GM23338 (cell line): ENCODE measurements around the gene MAP3K5. TPM values are rescaled to one million over a fixed set of nuclear protein-coding genes. Genes with fewer than 3 reads are reported as not detected.

Experiments used
- ATAC-seq: fragments of 200-7000 bp; cut with Tn5 transposase; 3 replicates; pipeline ENCODE4 v1.9.1; 2020
- DNase-seq: peaks from one replicate; pipeline ENCODE4 v3.0.0-alpha.2; 2015; ENCODE audit warnings: low spot score
- H2AFZ ChIP-seq: fragments of 200-600 bp; sonication (generic); 2 replicates; pipeline ENCODE4 v1.8.0; 2016; ENCODE audit warnings: antibody characterized with exemption, mild to moderate bottlenecking, moderate library complexity
- H3F3A ChIP-seq: fragments of 200-600 bp; sonication (generic); replicated peaks from 2 replicates; pipeline ENCODE4 v1.8.0; 2017; ENCODE audit warnings: antibody characterized with exemption, mixed run types, low read depth
- H3K27ac ChIP-seq: fragments of 200-600 bp; sonication (generic); 2 replicates; pipeline ENCODE4 v1.6.1; 2016; ENCODE audit warnings: low read depth
- H3K27me3 ChIP-seq: fragments of 200-600 bp; sonication (generic); 2 replicates; pipeline ENCODE4 v1.8.0; 2016; ENCODE audit warnings: mild to moderate bottlenecking, mixed run types, moderate library complexity; ENCODE audit not compliant: insufficient read depth
- H3K36me3 ChIP-seq: fragments of 200-600 bp; sonication (generic); 2 replicates; pipeline ENCODE4 v1.8.0; 2016; ENCODE audit warnings: mild to moderate bottlenecking; ENCODE audit not compliant: insufficient read depth
- H3K4me1 ChIP-seq: fragments of 200-600 bp; sonication (generic); 2 replicates; pipeline ENCODE4 v1.8.0; 2016; ENCODE audit warnings: mild to moderate bottlenecking, moderate library complexity; ENCODE audit not compliant: insufficient read depth
- H3K4me2 ChIP-seq: fragments of 200-600 bp; sonication (generic); 2 replicates; pipeline ENCODE4 v1.7.1; 2017; ENCODE audit warnings: mixed run types
- H3K4me3 ChIP-seq: fragments of 200-600 bp; sonication (generic); 2 replicates; pipeline ENCODE4 v1.6.1; 2016; ENCODE audit warnings: mixed run types
- H3K79me2 ChIP-seq: fragments of 200-600 bp; sonication (generic); replicated peaks from 2 replicates; pipeline ENCODE4 v1.8.0; 2017; ENCODE audit warnings: mild to moderate bottlenecking; ENCODE audit not compliant: insufficient read depth
- H3K9me2 ChIP-seq: fragments of 200-600 bp; sonication (generic); 2 replicates; pipeline ENCODE4 v1.8.0; 2017; ENCODE audit not compliant: insufficient read depth
- H4K20me1 ChIP-seq: fragments of 200-600 bp; sonication (generic); replicated peaks from 2 replicates; pipeline ENCODE4 v1.8.0; 2017; ENCODE audit warnings: mild to moderate bottlenecking; ENCODE audit not compliant: insufficient read depth
- H3K27ac Mint-ChIP-seq: 2 replicates; pipeline ENCODE4 v1.8.0; 2020; ENCODE audit warnings: inconsistent platforms, mild to moderate bottlenecking, moderate library complexity, mixed read lengths
- H3K27me3 Mint-ChIP-seq: 3 replicates; pipeline ENCODE4 v1.8.0; 2022; ENCODE audit warnings: low read depth, mild to moderate bottlenecking, moderate library complexity, mixed read lengths, inconsistent platforms; ENCODE audit not compliant: insufficient read depth, poor library complexity
- H3K36me3 Mint-ChIP-seq: 3 replicates; pipeline ENCODE4 v1.8.0; 2021; ENCODE audit warnings: low read depth, mild to moderate bottlenecking, inconsistent platforms, moderate library complexity, mixed read lengths
- H3K4me1 Mint-ChIP-seq: 3 replicates; pipeline ENCODE4 v1.8.0; 2020; ENCODE audit warnings: mild to moderate bottlenecking, inconsistent platforms, mixed read lengths
- H3K4me3 Mint-ChIP-seq: 3 replicates; pipeline ENCODE4 v1.8.0; 2021; ENCODE audit warnings: moderate library complexity, mild to moderate bottlenecking, inconsistent platforms, mixed read lengths
- H3K9me3 Mint-ChIP-seq: 3 replicates; pipeline ENCODE4 v1.8.0; 2020; ENCODE audit warnings: moderate library complexity, mild to moderate bottlenecking, inconsistent platforms, mixed read lengths
- CREB1 ChIP-seq: fragments of 250-450 bp; sonication (Bioruptor Pico); IDR thresholded peaks from 2 replicates; pipeline ENCODE4 v1.5.0; 2020; ENCODE audit warnings: low read depth, mild to moderate bottlenecking, moderate library complexity
- CTCF ChIP-seq, 2 experiments: fragments of 200-600 bp in 1 of 2; sonication (generic) in 1 of 2; conservative IDR thresholded peaks; 2 replicates each; pipeline versions ENCODE4 v1.5.1 to v1.6.1; 2016 to 2017; ENCODE audit warnings: antibody characterized with exemption in 2 of 2, low read depth in 2 of 2, mild to moderate bottlenecking in 2 of 2, moderate library complexity in 1 of 2
- ETS1 ChIP-seq: IDR thresholded peaks from 2 replicates; pipeline ENCODE4 v1.6.1; 2016; ENCODE audit warnings: antibody characterized with exemption
- EZH2 ChIP-seq: fragments of 200-600 bp; sonication (generic); IDR thresholded peaks from one replicate; pipeline ENCODE4 v1.8.0; 2017; ENCODE audit warnings: antibody characterized with exemption, mild to moderate bottlenecking, low read depth; ENCODE audit not compliant: unreplicated experiment
- EZH2phosphoT487 ChIP-seq: fragments of 200-600 bp; sonication (generic); IDR thresholded peaks from one replicate; pipeline ENCODE4 v1.8.1; 2018; ENCODE audit warnings: antibody characterized with exemption; ENCODE audit not compliant: unreplicated experiment
- JUNB ChIP-seq: IDR thresholded peaks from one replicate; pipeline ENCODE4 v1.6.1; 2016; ENCODE audit warnings: antibody characterized with exemption; ENCODE audit not compliant: unreplicated experiment
- NANOG ChIP-seq: IDR thresholded peaks from 2 replicates; pipeline ENCODE4 v1.6.1; 2016; ENCODE audit warnings: antibody characterized with exemption, borderline replicate concordance
- POLR2AphosphoS5 ChIP-seq: IDR thresholded peaks from 2 replicates; pipeline ENCODE4 v1.6.1; 2016; ENCODE audit warnings: antibody characterized with exemption, low read depth
- REST ChIP-seq: IDR thresholded peaks from one replicate; pipeline ENCODE4 v1.6.1; 2018; ENCODE audit warnings: antibody characterized with exemption; ENCODE audit not compliant: unreplicated experiment
- STAT1 ChIP-seq: IDR thresholded peaks from one replicate; pipeline ENCODE4 v1.6.1; 2016; ENCODE audit warnings: antibody characterized with exemption; ENCODE audit not compliant: unreplicated experiment
- ZNF114 ChIP-seq: fragments of 250-450 bp; sonication (Bioruptor Pico); IDR thresholded peaks from 2 replicates; pipeline ENCODE4 v1.5.0; 2020; ENCODE audit warnings: mild to moderate bottlenecking, moderate library complexity
- ZNF331 ChIP-seq: fragments of 250-450 bp; sonication (Bioruptor Pico); IDR thresholded peaks from 2 replicates; pipeline ENCODE4 v1.5.0; 2020; ENCODE audit warnings: low read depth, mild to moderate bottlenecking, moderate library complexity
- ZNF462 ChIP-seq: fragments of 250-450 bp; sonication (Bioruptor Pico); IDR thresholded peaks from 2 replicates; pipeline ENCODE4 v1.5.0; 2020; ENCODE audit warnings: mild to moderate bottlenecking, moderate library complexity
- polyA plus RNA-seq: library from polyadenylated mRNA; unstranded; fragments of >200 nt; fragmentation: Nextera tagmentation; extraction: Ambion mirVana; gene quantifications from 2 replicates; pipeline ENCODE4 v1.2.1, GENCODE V29; 2016
- total RNA-seq: library from RNA; depleted of rRNA; stranded (reverse); fragments of >200 nt; shearing (Covaris generic); gene quantifications from 2 replicates; pipeline ENCODE4 v1.2.3, GENCODE V29; 2014

MAP3K5 gene
- total and polyA plus RNA-seq, 2 experiments from 2014 or later: 0.76 to 2.8 TPM

- H3K9me3 Mint-ChIP-seq: peaks cover 5% of the 10 kb centered on the region; the same call in 1 of the 3 replicates
- H3K36me3 Mint-ChIP-seq: peaks cover 3% of the 10 kb centered on the region; the same call in 1 of the 3 replicates
- Histone ChIP-seq H2AFZ (no peak overlapping the region; the same call in 1 of the 2 replicates), H3K4me2 (no peak overlapping the region), H3K27ac (no peak overlapping the region), H3K9me2 (no peaks in the 10 kb centered on the region), H3F3A (no peaks in the 10 kb centered on the region), H4K20me1 (no peaks in the 10 kb centered on the region), H3K4me1 (peaks cover 5% of the 10 kb centered on the region; the same call in 1 of the 2 replicates), H3K4me3 (no peak overlapping the region), H3K27me3 (no peaks in the 10 kb centered on the region), H3K79me2 (no peaks in the 10 kb centered on the region), H3K36me3 (no peaks in the 10 kb centered on the region)
- no peaks in the 10 kb centered on the region for H3K4me1 Mint-ChIP-seq
- H3K27ac Mint-ChIP-seq: no peak overlapping the region
- H3K27me3 Mint-ChIP-seq: no peaks in the 10 kb centered on the region
- DNase-seq (no peak), ATAC-seq (no peak)
- no peak overlapping the region for H3K4me3 Mint-ChIP-seq
- no peak for TF ChIP-seq ZNF462 (CRISPR knock-in tag)
- TF ChIP-seq STAT1: no peak
- no peak for TF ChIP-seq ETS1
- no peak for TF ChIP-seq JUNB
- TF ChIP-seq CTCF (conservative IDR thresholded peaks at IDR 0.05; ENCODE audit: low read depth in 2 of 2): no peak
- no peak for TF ChIP-seq CREB1 (CRISPR knock-in tag)
- no peak for TF ChIP-seq REST
- TF ChIP-seq POLR2AphosphoS5: no peak
- TF ChIP-seq NANOG: no peak
- TF ChIP-seq ZNF114 (CRISPR knock-in tag): no peak
- no peak for TF ChIP-seq ZNF331
- no peak for TF ChIP-seq EZH2
- TF ChIP-seq EZH2phosphoT487: no peak
Measured at GRCh38 chr6:136684466-136684865, 107.8 kb downstream of the MAP3K5 start.
